Neural cell (in vitro differentiated cells): Measurements from ENCODE around the gene RSBN1. TPM values are rescaled to one million over a fixed set of nuclear protein-coding genes. Genes with fewer than 3 reads are reported as not detected.

Source experiments
- H2AFZ ChIP-seq: fragments of 200-600, 300-800 bp; sonication (generic), shearing (Covaris generic); 2 replicates; pipeline ENCODE4 v1.6.0; 2014; ENCODE audit warnings: low read depth, mild to moderate bottlenecking, antibody characterized with exemption, low read length, moderate library complexity
- H3F3A ChIP-seq: fragments of 200-600 bp; shearing (Covaris generic); 2 replicates; pipeline ENCODE4 v1.6.1; 2016; ENCODE audit warnings: mild to moderate bottlenecking, moderate library complexity, mixed read lengths, antibody characterized with exemption, low read length; ENCODE audit not compliant: insufficient read depth, poor library complexity, severe bottlenecking
- H3K27ac ChIP-seq: fragments of 200-600, 300-800 bp; sonication (generic), shearing (Covaris generic); 2 replicates; pipeline ENCODE4 v1.5.1; 2014; ENCODE audit warnings: mild to moderate bottlenecking, low read length, moderate library complexity
- H3K27me3 ChIP-seq: fragments of 300-800, 200-600 bp; sonication (generic), shearing (Covaris generic); 2 replicates; pipeline ENCODE4 v1.6.0; 2014; ENCODE audit warnings: mild to moderate bottlenecking, low read depth, low read length, moderate library complexity; ENCODE audit not compliant: insufficient read depth
- H3K36me3 ChIP-seq: fragments of 300-800, 200-600 bp; sonication (generic), shearing (Covaris generic); 2 replicates; pipeline ENCODE4 v1.5.1; 2014; ENCODE audit warnings: mild to moderate bottlenecking, antibody characterized with exemption, low read length, moderate library complexity; ENCODE audit not compliant: insufficient read depth
- H3K4me2 ChIP-seq: fragments of 300-800, 200-600 bp; sonication (generic), shearing (Covaris generic); 2 replicates; pipeline ENCODE4 v1.6.0; 2014; ENCODE audit warnings: mild to moderate bottlenecking, low read length
- H3K4me3 ChIP-seq: fragments of 300-800, 200-600 bp; sonication (generic), shearing (Covaris generic); 2 replicates; pipeline ENCODE4 v1.5.1; 2014; ENCODE audit warnings: mild to moderate bottlenecking, low read length, moderate library complexity
- H3K79me2 ChIP-seq: fragments of 200-600 bp; shearing (Covaris generic); replicated peaks from 2 replicates; pipeline ENCODE4 v1.6.0; 2014; ENCODE audit warnings: mild to moderate bottlenecking, low read length, moderate library complexity; ENCODE audit not compliant: insufficient read depth
- H3K9ac ChIP-seq: fragments of 300-800, 200-600 bp; sonication (generic), shearing (Covaris generic); 2 replicates; pipeline ENCODE4 v1.6.1; 2016; ENCODE audit warnings: mild to moderate bottlenecking, low read length, mixed read lengths
- H3K9me2 ChIP-seq: fragments of 200-600 bp; shearing (Covaris generic); 2 replicates; pipeline ENCODE4 v1.6.1; 2016; ENCODE audit warnings: mild to moderate bottlenecking, low read length, mixed read lengths; ENCODE audit not compliant: insufficient read depth
- H3K9me3 ChIP-seq: fragments of 200-600, 300-800 bp; sonication (generic), shearing (Covaris generic); 2 replicates; pipeline ENCODE4 v1.6.1; 2016; ENCODE audit warnings: mild to moderate bottlenecking, mixed run types, low read length, moderate library complexity, mixed read lengths
- H4K20me1 ChIP-seq: fragments of 200-600 bp; shearing (Covaris generic); 2 replicates; pipeline ENCODE4 v1.6.1; 2016; ENCODE audit warnings: mild to moderate bottlenecking, mixed run types; ENCODE audit not compliant: insufficient read depth
- EP300 ChIP-seq: fragments of 450-650 bp; conservative IDR thresholded peaks from 2 replicates; pipeline ENCODE4 v1.6.1; 2014; ENCODE audit warnings: antibody characterized with exemption, mild to moderate bottlenecking, moderate library complexity; ENCODE audit not compliant: poor library complexity, severe bottlenecking
- EZH2 ChIP-seq: fragments of 200-600, 300-800 bp; shearing (Covaris generic), sonication (generic); IDR thresholded peaks from 2 replicates; pipeline ENCODE4 v1.6.1; 2014; ENCODE audit warnings: antibody characterized with exemption, low read length, borderline replicate concordance, mild to moderate bottlenecking; ENCODE audit not compliant: insufficient read depth, poor library complexity, severe bottlenecking
- MXI1 ChIP-seq: fragments of 450-650 bp; conservative IDR thresholded peaks from 2 replicates; pipeline ENCODE4 v1.6.1; 2014; ENCODE audit warnings: antibody characterized with exemption, mild to moderate bottlenecking; ENCODE audit not compliant: poor library complexity, severe bottlenecking
- POLR2AphosphoS5 ChIP-seq: IDR thresholded peaks from 2 replicates; pipeline ENCODE4 v1.6.1; 2012
- RAD21 ChIP-seq: fragments of 450-650 bp; conservative IDR thresholded peaks from 2 replicates; pipeline ENCODE4 v1.6.1; 2014; ENCODE audit warnings: antibody characterized with exemption, mild to moderate bottlenecking, moderate library complexity
- SMC3 ChIP-seq: fragments of 450-650 bp; conservative IDR thresholded peaks from 2 replicates; pipeline ENCODE4 v1.6.1; 2014; ENCODE audit warnings: antibody characterized with exemption, mild to moderate bottlenecking, moderate library complexity; ENCODE audit not compliant: poor library complexity
- TAF1 ChIP-seq: IDR thresholded peaks from 2 replicates; pipeline ENCODE4 v1.6.1; 2012; ENCODE audit warnings: low read depth
- polyA plus RNA-seq: library from polyadenylated mRNA; depleted of rRNA; stranded (reverse); fragments of >200 nt; gene quantifications from 2 replicates; pipeline ENCODE4 v1.2.3, GENCODE V29; 2014
- TF ChIP-seq, protein P1 (sequence below): fragments of 450-650 bp; IDR thresholded peaks from 2 replicates; pipeline ENCODE4 v1.5.1; 2014; ENCODE audit warnings: antibody characterized with exemption, mild to moderate bottlenecking, moderate library complexity; ENCODE audit not compliant: poor library complexity, severe bottlenecking
- TF ChIP-seq, protein P2 (sequence below): IDR thresholded peaks from 2 replicates; pipeline ENCODE4 v1.6.1; 2012; ENCODE audit warnings: borderline replicate concordance

The RSBN1 gene
- polyA plus RNA-seq, 1 donor from 2014 or later: 33.7 TPM

- no peaks in the 10 kb centered on the region for H3K27me3 ChIP-seq
- no peak overlapping the region for H3K27ac ChIP-seq
- no peak overlapping the region for H3K9ac ChIP-seq
- no peaks in the 10 kb centered on the region for H3K9me2 ChIP-seq
- H3K79me2 ChIP-seq: peaks cover 51% of the 10 kb centered on the region
- no peak overlapping the region for H2AFZ ChIP-seq
- H3F3A ChIP-seq: peaks cover 2% of the 10 kb centered on the region
- H3K9me3 ChIP-seq: no peaks in the 10 kb centered on the region
- H4K20me1 ChIP-seq: peaks cover 3% of the 10 kb centered on the region
- H3K36me3 ChIP-seq: peaks cover 12% of the 10 kb centered on the region
- no peak overlapping the region for H3K4me3 ChIP-seq
- TF ChIP-seq POLR2AphosphoS5 (no peak), EP300 (no peak), TAF1 (no peak), SMC3 (no peak), RAD21 (no peak), MXI1 (no peak)
- TF ChIP-seq, protein P1, sequence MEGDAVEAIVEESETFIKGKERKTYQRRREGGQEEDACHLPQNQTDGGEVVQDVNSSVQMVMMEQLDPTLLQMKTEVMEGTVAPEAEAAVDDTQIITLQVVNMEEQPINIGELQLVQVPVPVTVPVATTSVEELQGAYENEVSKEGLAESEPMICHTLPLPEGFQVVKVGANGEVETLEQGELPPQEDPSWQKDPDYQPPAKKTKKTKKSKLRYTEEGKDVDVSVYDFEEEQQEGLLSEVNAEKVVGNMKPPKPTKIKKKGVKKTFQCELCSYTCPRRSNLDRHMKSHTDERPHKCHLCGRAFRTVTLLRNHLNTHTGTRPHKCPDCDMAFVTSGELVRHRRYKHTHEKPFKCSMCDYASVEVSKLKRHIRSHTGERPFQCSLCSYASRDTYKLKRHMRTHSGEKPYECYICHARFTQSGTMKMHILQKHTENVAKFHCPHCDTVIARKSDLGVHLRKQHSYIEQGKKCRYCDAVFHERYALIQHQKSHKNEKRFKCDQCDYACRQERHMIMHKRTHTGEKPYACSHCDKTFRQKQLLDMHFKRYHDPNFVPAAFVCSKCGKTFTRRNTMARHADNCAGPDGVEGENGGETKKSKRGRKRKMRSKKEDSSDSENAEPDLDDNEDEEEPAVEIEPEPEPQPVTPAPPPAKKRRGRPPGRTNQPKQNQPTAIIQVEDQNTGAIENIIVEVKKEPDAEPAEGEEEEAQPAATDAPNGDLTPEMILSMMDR: no peak
- TF ChIP-seq, protein P2, sequence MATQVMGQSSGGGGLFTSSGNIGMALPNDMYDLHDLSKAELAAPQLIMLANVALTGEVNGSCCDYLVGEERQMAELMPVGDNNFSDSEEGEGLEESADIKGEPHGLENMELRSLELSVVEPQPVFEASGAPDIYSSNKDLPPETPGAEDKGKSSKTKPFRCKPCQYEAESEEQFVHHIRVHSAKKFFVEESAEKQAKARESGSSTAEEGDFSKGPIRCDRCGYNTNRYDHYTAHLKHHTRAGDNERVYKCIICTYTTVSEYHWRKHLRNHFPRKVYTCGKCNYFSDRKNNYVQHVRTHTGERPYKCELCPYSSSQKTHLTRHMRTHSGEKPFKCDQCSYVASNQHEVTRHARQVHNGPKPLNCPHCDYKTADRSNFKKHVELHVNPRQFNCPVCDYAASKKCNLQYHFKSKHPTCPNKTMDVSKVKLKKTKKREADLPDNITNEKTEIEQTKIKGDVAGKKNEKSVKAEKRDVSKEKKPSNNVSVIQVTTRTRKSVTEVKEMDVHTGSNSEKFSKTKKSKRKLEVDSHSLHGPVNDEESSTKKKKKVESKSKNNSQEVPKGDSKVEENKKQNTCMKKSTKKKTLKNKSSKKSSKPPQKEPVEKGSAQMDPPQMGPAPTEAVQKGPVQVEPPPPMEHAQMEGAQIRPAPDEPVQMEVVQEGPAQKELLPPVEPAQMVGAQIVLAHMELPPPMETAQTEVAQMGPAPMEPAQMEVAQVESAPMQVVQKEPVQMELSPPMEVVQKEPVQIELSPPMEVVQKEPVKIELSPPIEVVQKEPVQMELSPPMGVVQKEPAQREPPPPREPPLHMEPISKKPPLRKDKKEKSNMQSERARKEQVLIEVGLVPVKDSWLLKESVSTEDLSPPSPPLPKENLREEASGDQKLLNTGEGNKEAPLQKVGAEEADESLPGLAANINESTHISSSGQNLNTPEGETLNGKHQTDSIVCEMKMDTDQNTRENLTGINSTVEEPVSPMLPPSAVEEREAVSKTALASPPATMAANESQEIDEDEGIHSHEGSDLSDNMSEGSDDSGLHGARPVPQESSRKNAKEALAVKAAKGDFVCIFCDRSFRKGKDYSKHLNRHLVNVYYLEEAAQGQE: no peak
- no peak overlapping the region for H3K4me2 ChIP-seq
These were observed 19.3 kb downstream of the RSBN1 start for GRCh38 chr1:113792986-113793385.

GRCh38 chr1:113792471-113792870, 19.8 kb downstream of the RSBN1 start:
- H3K4me3 ChIP-seq: no peak overlapping the region
- TF ChIP-seq SMC3: no peak
- no peak for TF ChIP-seq EZH2
- TF ChIP-seq, protein P2: no peak
- no peak for TF ChIP-seq TAF1
- no peak for TF ChIP-seq EP300
- TF ChIP-seq, protein P1: no peak
- no peak for TF ChIP-seq POLR2AphosphoS5
- TF ChIP-seq RAD21: no peak
- TF ChIP-seq MXI1: no peak
- H2AFZ ChIP-seq: no peak overlapping the region
- peaks cover 3% of the 10 kb centered on the region for H4K20me1 ChIP-seq
- no peak overlapping the region for H3K27ac ChIP-seq
- H3K9ac ChIP-seq: no peak overlapping the region
- H3F3A ChIP-seq: peaks cover 4% of the 10 kb centered on the region
- no peaks in the 10 kb centered on the region for H3K9me2 ChIP-seq
- H3K4me2 ChIP-seq: no peak overlapping the region
- no peaks in the 10 kb centered on the region for H3K9me3 ChIP-seq
- no peaks in the 10 kb centered on the region for H3K27me3 ChIP-seq
- H3K36me3 ChIP-seq: peaks cover 12% of the 10 kb centered on the region
- H3K79me2 ChIP-seq: peaks cover 56% of the 10 kb centered on the region
